ENCODE measurements around the gene BAD.

The BAD gene

GRCh38 chr11:64226507-64227051 is 57.9 kb downstream of the BAD start:
- DNase-seq, result no peak

GRCh38 chr11:64225608-64226506 is 58.6 kb downstream of the BAD start, which contains the start of the genes NUDT22 and TRPT1:
Gene NUDT22 (plus strand): TSS chr11:64226274. CDS start chr11:64226653, 379 bp downstream.
Gene TRPT1 (minus strand): TSS chr11:64226186. CDS start chr11:64225860, 326 bp downstream.
- peak; percentile 76 for DNase-seq

- no peak for DNase-seq
Measured at GRCh38 chr11:64224891-64225607, 59.4 kb downstream of the BAD start.

- DNase-seq, result no peak
Measured at GRCh38 chr11:64224151-64224890, 60.1 kb downstream of the BAD start.

- no peak for DNase-seq
Measured at GRCh38 chr11:64223001-64223651, 61.3 kb downstream of the BAD start.

GRCh38 chr11:64222651-64223000 is 61.8 kb downstream of the BAD start:
- no peak for DNase-seq

- DNase-seq, result no peak
Measured at GRCh38 chr11:64220798-64221197, 63.7 kb downstream of the BAD start.

- no peak for DNase-seq
Measured at GRCh38 chr11:64220271-64220670, 64.2 kb downstream of the BAD start.
